CD14-positive monocyte (primary cell): ENCODE results near the gene SUPT20HL1. TPM values are rescaled to one million over a fixed set of nuclear protein-coding genes. Genes with fewer than 3 reads are reported as not detected.

Source experiments
- DNase-seq, 3 donors: peaks; one replicate each; pipeline ENCODE4 v3.0.0-alpha.2; 2011 to 2022
- H2AFZ ChIP-seq: 2 replicates; pipeline ENCODE4 v1.6.0; 2012; ENCODE audit warnings: mild to moderate bottlenecking, low read depth, low read length, inconsistent platforms; ENCODE audit not compliant: insufficient read depth, poor library complexity, severe bottlenecking
- H3K27ac ChIP-seq, 2 donors: 1 replicate in 1 of 2; 2 replicates in 1 of 2; pipeline ENCODE4 v1.5.1; 2012 to 2013; ENCODE audit warnings: low read length in 2 of 2, control low read depth in 1 of 2, inconsistent platforms in 1 of 2, low read depth in 1 of 2, mild to moderate bottlenecking in 1 of 2
- H3K27me3 ChIP-seq, 2 donors: one replicate each; pipeline versions ENCODE4 v1.6.0 to v1.6.1; 2011 to 2013; ENCODE audit warnings: low read length in 2 of 2; ENCODE audit not compliant: control insufficient read depth in 2 of 2, insufficient read depth in 2 of 2
- H3K36me3 ChIP-seq, 2 donors: replicated peaks in 1 of 2; 1 replicate in 1 of 2; 2 replicates in 1 of 2; pipeline versions ENCODE4 v1.5.1 to v1.6.1; 2012 to 2013; ENCODE audit warnings: low read length in 2 of 2, control low read depth in 1 of 2, inconsistent platforms in 1 of 2, mild to moderate bottlenecking in 1 of 2; ENCODE audit not compliant: insufficient read depth in 2 of 2, control insufficient read depth in 1 of 2
- H3K4me1 ChIP-seq, 2 donors: 1 replicate in 1 of 2; 2 replicates in 1 of 2; pipeline versions ENCODE4 v1.5.1 to v1.6.1; 2012 to 2013; ENCODE audit warnings: low read length in 2 of 2, control low read depth in 1 of 2, inconsistent platforms in 1 of 2, mild to moderate bottlenecking in 1 of 2, moderate library complexity in 1 of 2; ENCODE audit not compliant: insufficient read depth in 2 of 2, control insufficient read depth in 1 of 2
- H3K4me2 ChIP-seq: replicated peaks from 2 replicates; pipeline ENCODE3; 2012; ENCODE audit warnings: low read length, moderate library complexity, mild to moderate bottlenecking; ENCODE audit not compliant: poor library complexity, severe bottlenecking; ENCODE audit errors: extremely low read depth
- H3K4me3 ChIP-seq, 3 experiments: fragments of 200-600 bp in 1 of 3; sonication (generic) in 1 of 3; replicated peaks in 1 of 3; 1 replicate in 2 of 3; 2 replicates in 1 of 3; pipeline ENCODE4 v1.5.1; 2011 to 2013; ENCODE audit warnings: low read length in 3 of 3, mild to moderate bottlenecking in 3 of 3, control low read depth in 2 of 3, low read depth in 2 of 3, inconsistent platforms in 1 of 3, moderate library complexity in 1 of 3
- H3K79me2 ChIP-seq: 2 replicates; pipeline ENCODE4 v1.6.0; 2012; ENCODE audit warnings: mild to moderate bottlenecking, control low read depth, inconsistent platforms, low read length, moderate library complexity; ENCODE audit not compliant: insufficient read depth
- H3K9ac ChIP-seq: 2 replicates; pipeline ENCODE4 v1.6.0; 2017; ENCODE audit warnings: low read length, mild to moderate bottlenecking; ENCODE audit not compliant: insufficient read depth, poor library complexity, severe bottlenecking
- H3K9me3 ChIP-seq, 2 donors: replicated peaks in 1 of 2; 1 replicate in 1 of 2; 2 replicates in 1 of 2; pipeline versions ENCODE4 v1.5.1 to v1.6.1; 2012 to 2013; ENCODE audit warnings: low read length in 2 of 2, control low read depth in 1 of 2; ENCODE audit not compliant: control insufficient read depth in 1 of 2, insufficient read depth in 1 of 2
- H4K20me1 ChIP-seq: 2 replicates; pipeline ENCODE4 v1.6.0; 2012; ENCODE audit warnings: mild to moderate bottlenecking, low read length, control low read depth, moderate library complexity; ENCODE audit not compliant: insufficient read depth
- H3K27ac Mint-ChIP-seq, 7 donors: one replicate each; pipeline ENCODE4 v1.8.0; 2020; ENCODE audit warnings: mild to moderate bottlenecking in 7 of 7, mixed read lengths in 7 of 7, moderate library complexity in 6 of 7, inconsistent platforms in 2 of 7
- H3K27me3 Mint-ChIP-seq, 3 donors: one replicate each; pipeline ENCODE4 v1.8.0; 2021 to 2022; ENCODE audit warnings: low read depth in 3 of 3, mild to moderate bottlenecking in 3 of 3, mixed read lengths in 3 of 3, moderate library complexity in 3 of 3, inconsistent platforms in 1 of 3
- H3K36me3 Mint-ChIP-seq, 2 donors: one replicate each; pipeline ENCODE4 v1.8.0; 2020; ENCODE audit warnings: mixed read lengths in 2 of 2, inconsistent platforms in 1 of 2, mild to moderate bottlenecking in 1 of 2
- H3K4me1 Mint-ChIP-seq: one replicate; pipeline ENCODE4 v1.8.0; 2020; ENCODE audit warnings: mild to moderate bottlenecking, mixed read lengths
- H3K4me3 Mint-ChIP-seq, 2 donors: one replicate each; pipeline ENCODE4 v1.8.0; 2020; ENCODE audit warnings: mild to moderate bottlenecking in 2 of 2, mixed read lengths in 2 of 2, moderate library complexity in 1 of 2
- H3K9me3 Mint-ChIP-seq, 7 donors: one replicate each; pipeline ENCODE4 v1.8.0; 2020 to 2022; ENCODE audit warnings: mixed read lengths in 7 of 7, mild to moderate bottlenecking in 6 of 7, moderate library complexity in 6 of 7, inconsistent platforms in 2 of 7
- CTCF ChIP-seq: fragments of 200-600 bp; IDR thresholded peaks from one replicate; pipeline ENCODE4 v1.8.0; 2022; ENCODE audit warnings: antibody characterized with exemption, mild to moderate bottlenecking
- WGBS: methylation state at CpG from one replicate; pipeline ENCODE4 v1.1.5; 2013; ENCODE audit warnings: missing lambda C conversion rate; ENCODE audit not compliant: insufficient coverage; 5-methylcytosine and 5-hydroxymethylcytosine counted together
- intact Hi-C, 2 donors: fragments of 100-400 bp; cut with micrococcal nuclease; formaldehyde crosslinking; loops; one replicate each; pipeline versions ENCODE4 v1.15.0 to v1.15.1; 2023
- polyA plus RNA-seq, 3 donors: library from polyadenylated mRNA; depleted of rRNA in 1 of 3; unstranded in 2 of 3; stranded (reverse) in 1 of 3; fragments of 300-500 nt in 2 of 3; fragments of >200 nt in 1 of 3; fragmentation: Illumina TruSeq in 2 of 3; gene quantifications; 1 replicate in 2 of 3; 2 replicates in 1 of 3; pipeline ENCODE4 v1.2.3, GENCODE V29; 2012 to 2021

SUPT20HL1 gene
- polyA plus RNA-seq, 3 donors, result not detected

- 95% methylated on average over 29 of the region's 39 CpGs for WGBS
- no peaks in the 10 kb centered on the region for H3K4me1 Mint-ChIP-seq
These were observed 46.3 kb upstream of the SUPT20HL1 start, which contains the start of gene SUPT20HL2 for GRCh38 chrX:24314019-24314635. TSS of gene SUPT20HL2 (minus strand) at chrX:24314069. CDS start at chrX:24313315, 754 bp downstream.

GRCh38 chrX:24316111-24316510, 44.3 kb upstream of the SUPT20HL1 start:
- no peak for DNase-seq
- intact Hi-C loops, result no loop called here
- Histone ChIP-seq H3K4me3 (no peak overlapping the region), H3K4me2 (no peak overlapping the region), H3K27me3 (peaks cover 0 to 11% of the 10 kb centered on the region in 2 donors), H3K9ac (no peak overlapping the region), H3K36me3 (no peaks in the 10 kb centered on the region), H4K20me1 (no peaks in the 10 kb centered on the region), H3K4me1 (no peaks in the 10 kb centered on the region), H2AFZ (no peak overlapping the region), H3K27ac (no peak overlapping the region), H3K79me2 (no peaks in the 10 kb centered on the region), H3K9me3 (no peaks in the 10 kb centered on the region)
- Mint-ChIP-seq H3K4me1 (no peaks in the 10 kb centered on the region), H3K36me3 (no peaks in the 10 kb centered on the region), H3K27ac (no peak overlapping the region), H3K4me3 (no peak overlapping the region), H3K27me3 (peaks cover 0 to 14% (median 0%) of the 10 kb centered on the region in 3 donors), H3K9me3 (peaks cover 0 to 12% (median 3%) of the 10 kb centered on the region in 7 donors)
- no CpG with 5 or more reads among the region's 1 CpG for WGBS
- no peak for TF ChIP-seq CTCF

More at GRCh38 chrX:24314019-24314635, 46.3 kb upstream of the SUPT20HL1 start, which contains the start of gene SUPT20HL2:
- Histone ChIP-seq H2AFZ (no peak within 1 kb of the TSS), H3K4me3 (no peak within 1 kb of the TSS), H3K9me3 (no peaks in the 10 kb centered on the region), H3K9ac (no peak within 1 kb of the TSS), H4K20me1 (no peaks in the 10 kb centered on the region), H3K36me3 (no peaks in the 10 kb centered on the region), H3K4me1 (no peaks in the 10 kb centered on the region), H3K27me3 (peaks cover 0 to 11% of the 10 kb centered on the region in 2 donors), H3K79me2 (no peaks in the 10 kb centered on the region), H3K27ac (no peak within 1 kb of the TSS), H3K4me2 (no peak within 1 kb of the TSS)
- Mint-ChIP-seq H3K27me3 (peaks cover 0 to 14% (median 0%) of the 10 kb centered on the region in 3 donors), H3K9me3 (peaks cover 0 to 12% (median 3%) of the 10 kb centered on the region in 7 donors), H3K4me3 (no peak within 1 kb of the TSS), H3K36me3 (no peaks in the 10 kb centered on the region), H3K27ac (no peak within 1 kb of the TSS)
- TF ChIP-seq CTCF, result no peak
- DNase-seq, result no peak
- intact Hi-C loops, result no loop called here
